GM19240 (cell line): Measurements from ENCODE around the gene CDYL.
A peak's percentile ranks its signal among the peaks of the same experiment; 100 is the strongest.

Experiments used
- DNase-seq: peaks from one replicate; pipeline ENCODE4 v3.0.0; 2011; ENCODE audit warnings: low spot score; ENCODE audit not compliant: insufficient read length

Gene CDYL

GRCh38 chr6:4776131-4776492 is at the start of gene CDYL:
Gene CDYL (plus strand): TSS chr6:4776404. CDS start chr6:4776784, 380 bp downstream.
- peak; percentile 85 for DNase-seq

- no peak for DNase-seq
These were observed 49.6 kb upstream of the CDYL start for GRCh38 chr6:4726645-4727044.

- no peak for DNase-seq
These were observed 49.0 kb upstream of the CDYL start for GRCh38 chr6:4727217-4727616.

GRCh38 chr6:4727671-4728435 is 48.4 kb upstream of the CDYL start:
- no peak for DNase-seq

GRCh38 chr6:4728436-4728769 is 47.8 kb upstream of the CDYL start:
- DNase-seq, result no peak

GRCh38 chr6:4728926-4729325 is 47.3 kb upstream of the CDYL start:
- DNase-seq, result no peak

- no peak for DNase-seq
These were observed 44.2 kb upstream of the CDYL start for GRCh38 chr6:4731996-4732395.

GRCh38 chr6:4732691-4733315 is 43.4 kb upstream of the CDYL start:
- no peak for DNase-seq

- DNase-seq, result no peak
These were observed 39.8 kb upstream of the CDYL start for GRCh38 chr6:4736371-4736873.

- no peak for DNase-seq
These were observed 36.2 kb upstream of the CDYL start for GRCh38 chr6:4740032-4740431.

GRCh38 chr6:4743062-4743461 is 33.1 kb upstream of the CDYL start:
- DNase-seq, result no peak

- no peak for DNase-seq
These were observed 32.3 kb upstream of the CDYL start for GRCh38 chr6:4743926-4744325.

- DNase-seq, result no peak
These were observed 28.6 kb upstream of the CDYL start for GRCh38 chr6:4747588-4747987.

- no peak for DNase-seq
These were observed 24.3 kb upstream of the CDYL start for GRCh38 chr6:4751823-4752464.

GRCh38 chr6:4756247-4756646 is 20.0 kb upstream of the CDYL start:
- DNase-seq, result no peak

- no peak for DNase-seq
These were observed 16.2 kb upstream of the CDYL start for GRCh38 chr6:4759997-4760396.

GRCh38 chr6:4760773-4761172 is 15.4 kb upstream of the CDYL start:
- no peak for DNase-seq

GRCh38 chr6:4762294-4762693 is 13.9 kb upstream of the CDYL start:
- no peak for DNase-seq

- no peak for DNase-seq
These were observed 12.3 kb upstream of the CDYL start for GRCh38 chr6:4763921-4764320.

- DNase-seq, result no peak
These were observed 7.4 kb upstream of the CDYL start for GRCh38 chr6:4768815-4769214.

GRCh38 chr6:4772750-4773149 is 3.5 kb upstream of the CDYL start:
- DNase-seq, result no peak

- DNase-seq, result no peak
These were observed 3.0 kb upstream of the CDYL start for GRCh38 chr6:4773181-4773580.

GRCh38 chr6:4774296-4774695 is 1.9 kb upstream of the CDYL start:
- no peak for DNase-seq
